Mesendoderm (in vitro differentiated cells): ENCODE measurements around the gene PGAM2.

ENCODE experiments used
- DNase-seq: peaks from one replicate; pipeline ENCODE4 v3.0.0; 2013
- H2AK5ac ChIP-seq: 2 replicates; pipeline ENCODE4 v1.6.1; 2013; ENCODE audit warnings: low read length, inconsistent platforms
- H2BK120ac ChIP-seq: 2 replicates; pipeline ENCODE4 v1.6.1; 2013; ENCODE audit warnings: low read depth, mild to moderate bottlenecking, low read length, moderate library complexity, mixed read lengths
- H2BK15ac ChIP-seq: replicated peaks from 2 replicates; pipeline ENCODE4 v1.6.1; 2013; ENCODE audit warnings: low read depth, mild to moderate bottlenecking, moderate library complexity
- H2BK5ac ChIP-seq: 2 replicates; pipeline ENCODE4 v1.6.1; 2013; ENCODE audit warnings: low read length, inconsistent platforms
- H3K18ac ChIP-seq: 2 replicates; pipeline ENCODE4 v1.6.1; 2013; ENCODE audit warnings: mild to moderate bottlenecking, low read length, mixed read lengths
- H3K23ac ChIP-seq: one replicate; pipeline ENCODE4 v1.6.1; 2013; ENCODE audit warnings: low read length
- H3K27ac ChIP-seq: 2 replicates; pipeline ENCODE4 v1.5.1; 2013; ENCODE audit warnings: low read depth, mild to moderate bottlenecking, inconsistent platforms, low read length, moderate library complexity
- H3K27me3 ChIP-seq: 2 replicates; pipeline ENCODE4 v1.6.1; 2013; ENCODE audit warnings: low read length, control low read depth, mild to moderate bottlenecking, inconsistent platforms; ENCODE audit not compliant: insufficient read depth, poor library complexity
- H3K36me3 ChIP-seq: 2 replicates; pipeline ENCODE4 v1.6.1; 2013; ENCODE audit warnings: low read length, inconsistent platforms; ENCODE audit not compliant: control insufficient read depth, insufficient read depth
- H3K4ac ChIP-seq: one replicate; pipeline ENCODE4 v1.6.1; 2013; ENCODE audit warnings: low read depth, mild to moderate bottlenecking, low read length, moderate library complexity
- H3K4me1 ChIP-seq: 2 replicates; pipeline ENCODE4 v1.6.1; 2013; ENCODE audit warnings: low read depth, low read length, inconsistent platforms; ENCODE audit not compliant: control insufficient read depth
- H3K4me2 ChIP-seq: 2 replicates; pipeline ENCODE4 v1.6.1; 2013; ENCODE audit warnings: low read length
- H3K4me3 ChIP-seq: 2 replicates; pipeline ENCODE4 v1.5.1; 2013; ENCODE audit warnings: mild to moderate bottlenecking, low read length
- H3K56ac ChIP-seq: one replicate; pipeline ENCODE4 v1.6.1; 2013; ENCODE audit warnings: low read length
- H3K79me1 ChIP-seq: 2 replicates; pipeline ENCODE4 v1.6.1; 2013; ENCODE audit warnings: low read length, inconsistent platforms
- H3K79me2 ChIP-seq: 2 replicates; pipeline ENCODE4 v1.6.1; 2013; ENCODE audit warnings: mild to moderate bottlenecking, low read length; ENCODE audit not compliant: control insufficient read depth, insufficient read depth
- H3K9ac ChIP-seq: 2 replicates; pipeline ENCODE4 v1.6.1; 2013; ENCODE audit warnings: low read length, inconsistent platforms
- H4K5ac ChIP-seq: one replicate; pipeline ENCODE4 v1.6.1; 2013; ENCODE audit warnings: low read length
- H4K8ac ChIP-seq: one replicate; pipeline ENCODE4 v1.6.1; 2013; ENCODE audit warnings: low read depth, mild to moderate bottlenecking, control low read depth, low read length, moderate library complexity
- WGBS: extraction: QIAGEN DNeasy Blood & Tissue Kit; methylation state at CpG from one replicate; pipeline ENCODE4 v1.1.7; 2013; ENCODE audit warnings: low lambda C conversion rate, missing lambda C conversion rate; ENCODE audit not compliant: insufficient coverage; ENCODE audit errors: extremely low coverage; 5-methylcytosine and 5-hydroxymethylcytosine counted together

PGAM2 gene

GRCh38 chr7:44099669-44100068 is 34.3 kb upstream of the PGAM2 start:
- Histone ChIP-seq H3K36me3 (no peaks in the 10 kb centered on the region), H3K4me1 (no peaks in the 10 kb centered on the region), H4K8ac (no peak overlapping the region), H2AK5ac (no peak overlapping the region), H3K18ac (no peak overlapping the region), H3K23ac (no peak overlapping the region), H3K27ac (no peak overlapping the region), H3K4me3 (no peak overlapping the region), H3K27me3 (no peaks in the 10 kb centered on the region), H3K79me2 (no peaks in the 10 kb centered on the region), H3K4ac (no peak overlapping the region), H3K9ac (no peak overlapping the region), H2BK120ac (no peak overlapping the region), H4K5ac (no peak overlapping the region), H2BK5ac (no peak overlapping the region), H2BK15ac (no peak overlapping the region), H3K4me2 (no peak overlapping the region), H3K56ac (no peak overlapping the region), H3K79me1 (no peaks in the 10 kb centered on the region)
- no peak for DNase-seq
- no CpG with 5 or more reads among the region's 4 CpGs for WGBS

- Histone ChIP-seq H2BK5ac (no peak overlapping the region), H3K79me1 (no peaks in the 10 kb centered on the region), H3K36me3 (no peaks in the 10 kb centered on the region), H3K9ac (no peak overlapping the region), H4K5ac (no peak overlapping the region), H3K4me1 (no peaks in the 10 kb centered on the region), H3K27ac (no peak overlapping the region), H3K18ac (no peak overlapping the region), H3K4ac (no peak overlapping the region), H2BK120ac (no peak overlapping the region), H3K4me3 (no peak overlapping the region), H3K4me2 (no peak overlapping the region), H3K23ac (no peak overlapping the region), H3K27me3 (no peaks in the 10 kb centered on the region), H3K56ac (no peak overlapping the region), H2BK15ac (no peak overlapping the region), H2AK5ac (no peak overlapping the region), H4K8ac (no peak overlapping the region), H3K79me2 (no peaks in the 10 kb centered on the region)
- no CpG with 5 or more reads among the region's 6 CpGs for WGBS
- DNase-seq = no peak
Measured at GRCh38 chr7:44098092-44099068, 33.0 kb upstream of the PGAM2 start.

DNA sequence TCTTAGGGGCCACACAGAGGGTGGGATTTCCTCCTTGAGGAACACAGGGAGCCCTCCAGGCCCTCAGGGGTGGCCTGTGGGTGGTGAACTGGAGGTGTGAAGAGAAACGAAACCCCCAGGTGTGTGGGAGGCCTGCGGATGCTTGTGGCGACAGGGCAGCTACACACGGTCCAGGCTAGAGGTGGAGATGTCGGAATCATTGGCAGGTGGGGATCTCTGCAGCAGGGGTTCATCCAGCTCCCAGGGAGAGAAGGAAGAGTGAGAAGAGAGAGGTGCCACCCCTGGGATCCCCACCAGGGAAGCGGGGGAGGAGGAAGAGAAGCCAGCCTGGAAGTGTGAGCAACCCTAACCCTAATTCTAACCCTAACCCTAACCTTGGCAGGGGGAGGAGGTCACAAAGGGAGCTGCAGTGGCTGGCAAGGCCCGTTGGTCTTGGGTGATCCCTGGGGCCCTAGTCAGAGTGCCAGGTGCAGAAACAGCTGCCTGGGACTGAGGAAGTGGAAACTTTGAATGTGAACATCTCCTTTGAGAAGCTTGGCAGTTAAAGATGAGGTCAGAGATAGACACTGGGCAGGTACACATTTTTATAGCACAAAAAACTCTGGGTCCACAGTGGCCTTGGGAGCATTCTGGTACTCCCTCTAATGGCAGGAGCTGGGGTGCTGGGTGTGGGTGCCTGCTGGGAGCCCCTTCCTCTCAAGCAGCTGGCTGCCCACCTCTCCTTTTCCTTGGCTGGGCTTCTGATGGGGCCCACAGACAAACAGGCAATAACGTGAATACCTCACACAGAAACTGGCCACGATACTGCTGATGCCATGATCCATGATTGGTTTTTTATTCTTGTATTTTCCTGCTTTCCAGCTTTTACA is 31.9 kb upstream of the PGAM2 start:
- H2AK5ac ChIP-seq = no peak overlapping the region
- no peak for DNase-seq
- no peaks in the 10 kb centered on the region for H3K79me2 ChIP-seq
- no peak overlapping the region for H3K23ac ChIP-seq
- H3K56ac ChIP-seq = no peak overlapping the region
- H3K36me3 ChIP-seq = no peaks in the 10 kb centered on the region
- no peak overlapping the region for H2BK5ac ChIP-seq
- H3K4me2 ChIP-seq = no peak overlapping the region
- no peaks in the 10 kb centered on the region for H3K27me3 ChIP-seq
- H4K8ac ChIP-seq = no peak overlapping the region
- no peak overlapping the region for H3K18ac ChIP-seq
- H3K4me3 ChIP-seq = no peak overlapping the region
- H2BK120ac ChIP-seq = no peak overlapping the region
- no peak overlapping the region for H3K27ac ChIP-seq
- WGBS = no CpG with 5 or more reads among the region's 9 CpGs
- no peaks in the 10 kb centered on the region for H3K79me1 ChIP-seq
- no peak overlapping the region for H2BK15ac ChIP-seq
- H3K9ac ChIP-seq = no peak overlapping the region
- H3K4me1 ChIP-seq = no peaks in the 10 kb centered on the region
- H4K5ac ChIP-seq = no peak overlapping the region
- no peak overlapping the region for H3K4ac ChIP-seq

- no peak overlapping the region for H3K18ac ChIP-seq
- no peaks in the 10 kb centered on the region for H3K79me1 ChIP-seq
- H3K27ac ChIP-seq = no peak overlapping the region
- no peak overlapping the region for H3K9ac ChIP-seq
- DNase-seq = no peak
- no peak overlapping the region for H3K23ac ChIP-seq
- no peak overlapping the region for H3K4me3 ChIP-seq
- H3K56ac ChIP-seq = no peak overlapping the region
- H3K4me2 ChIP-seq = no peak overlapping the region
- H2AK5ac ChIP-seq = no peak overlapping the region
- no peaks in the 10 kb centered on the region for H3K4me1 ChIP-seq
- no peaks in the 10 kb centered on the region for H3K27me3 ChIP-seq
- no peak overlapping the region for H4K5ac ChIP-seq
- no peak overlapping the region for H2BK5ac ChIP-seq
- no peak overlapping the region for H3K4ac ChIP-seq
- H2BK15ac ChIP-seq = no peak overlapping the region
- no peaks in the 10 kb centered on the region for H3K36me3 ChIP-seq
- no peaks in the 10 kb centered on the region for H3K79me2 ChIP-seq
- no peak overlapping the region for H2BK120ac ChIP-seq
- WGBS = no CpG with 5 or more reads among the region's 8 CpGs
- H4K8ac ChIP-seq = no peak overlapping the region
Measured at GRCh38 chr7:44096326-44096881, 31.0 kb upstream of the PGAM2 start.

DNA sequence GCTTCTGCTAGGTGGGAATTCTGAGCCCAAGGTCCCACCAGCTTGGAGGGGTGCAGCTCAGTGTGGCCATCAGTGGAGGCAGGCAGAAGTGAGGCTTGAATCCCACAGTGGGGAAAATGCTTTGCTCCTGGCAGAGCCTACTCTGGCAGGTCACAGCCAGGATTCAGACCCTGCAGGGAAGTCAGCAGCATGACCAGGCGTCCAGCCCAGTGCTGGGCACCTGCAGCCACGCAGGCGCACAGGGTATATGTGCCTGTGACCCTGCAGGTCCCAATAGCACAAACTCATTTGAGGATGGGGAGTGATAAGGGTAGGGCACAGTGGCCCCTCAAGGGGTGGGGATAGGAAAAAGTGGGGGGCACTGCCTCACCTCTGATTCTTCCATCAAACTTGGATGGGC is 30.4 kb upstream of the PGAM2 start:
- WGBS = no CpG with 5 or more reads among the region's 3 CpGs
- no peak overlapping the region for H2BK15ac ChIP-seq

More for the DNA sequence above, 30.4 kb upstream of the PGAM2 start:
- H2BK120ac ChIP-seq = no peak overlapping the region
- H3K36me3 ChIP-seq = no peaks in the 10 kb centered on the region
- no peaks in the 10 kb centered on the region for H3K79me2 ChIP-seq
- DNase-seq = no peak
- no peaks in the 10 kb centered on the region for H3K79me1 ChIP-seq
- no peak overlapping the region for H3K4me3 ChIP-seq
- no peak overlapping the region for H4K5ac ChIP-seq
- H4K8ac ChIP-seq = no peak overlapping the region
- H3K56ac ChIP-seq = no peak overlapping the region
- H3K9ac ChIP-seq = no peak overlapping the region
- no peak overlapping the region for H2AK5ac ChIP-seq
- no peak overlapping the region for H3K27ac ChIP-seq
- H3K18ac ChIP-seq = no peak overlapping the region
- H3K4ac ChIP-seq = no peak overlapping the region
- no peak overlapping the region for H3K4me2 ChIP-seq
- no peak overlapping the region for H2BK5ac ChIP-seq
- H3K27me3 ChIP-seq = no peaks in the 10 kb centered on the region
- no peak overlapping the region for H3K23ac ChIP-seq
- no peaks in the 10 kb centered on the region for H3K4me1 ChIP-seq
